Rectal smooth muscle tissue (tissue), 1 donor: ENCODE data around the gene PGC.

Experiments used
- H3K27ac ChIP-seq: one replicate; pipeline ENCODE4 v1.7.0; 2013; ENCODE audit warnings: low read depth, low read length, inconsistent platforms
- H3K27me3 ChIP-seq: one replicate; pipeline ENCODE4 v1.7.0; 2013; ENCODE audit warnings: low read length; ENCODE audit not compliant: control insufficient read depth, insufficient read depth
- H3K36me3 ChIP-seq: one replicate; pipeline ENCODE4 v1.7.0; 2013; ENCODE audit warnings: low read length; ENCODE audit not compliant: control insufficient read depth, insufficient read depth
- H3K4me1 ChIP-seq: one replicate; pipeline ENCODE4 v1.7.0; 2013; ENCODE audit warnings: low read length; ENCODE audit not compliant: control insufficient read depth, insufficient read depth
- H3K4me3 ChIP-seq: one replicate; pipeline ENCODE4 v1.7.0; 2013; ENCODE audit warnings: low read length
- H3K9ac ChIP-seq: one replicate; pipeline ENCODE4 v1.7.0; 2013; ENCODE audit warnings: low read length

PGC gene

DNA sequence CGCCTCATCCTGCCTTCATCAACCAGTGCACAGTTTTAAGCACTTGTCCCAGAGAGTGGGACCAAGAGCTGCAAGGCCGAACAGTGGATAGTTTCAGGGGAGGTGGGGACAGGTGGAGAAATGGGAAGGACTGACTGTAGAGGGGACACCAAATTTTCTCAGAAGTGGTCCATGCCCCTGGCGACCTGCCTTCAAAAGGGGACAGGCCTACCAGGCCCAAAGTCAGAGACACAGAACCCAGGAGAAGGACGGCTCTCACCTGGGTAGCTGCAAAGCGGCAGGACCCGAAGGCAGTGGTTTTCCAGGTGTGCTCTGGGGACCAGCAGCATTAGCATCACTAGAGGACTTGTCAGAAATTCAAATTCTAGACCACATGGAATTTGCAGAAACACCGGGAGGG is 17.6 kb downstream of the PGC start:
- H3K4me3 ChIP-seq = no peak overlapping the region
- H3K36me3 ChIP-seq = no peaks in the 10 kb centered on the region
- no peaks in the 10 kb centered on the region for H3K27me3 ChIP-seq
- no peak overlapping the region for H3K27ac ChIP-seq
- peaks cover 13% of the 10 kb centered on the region for H3K4me1 ChIP-seq
- H3K9ac ChIP-seq = no peak overlapping the region

DNA sequence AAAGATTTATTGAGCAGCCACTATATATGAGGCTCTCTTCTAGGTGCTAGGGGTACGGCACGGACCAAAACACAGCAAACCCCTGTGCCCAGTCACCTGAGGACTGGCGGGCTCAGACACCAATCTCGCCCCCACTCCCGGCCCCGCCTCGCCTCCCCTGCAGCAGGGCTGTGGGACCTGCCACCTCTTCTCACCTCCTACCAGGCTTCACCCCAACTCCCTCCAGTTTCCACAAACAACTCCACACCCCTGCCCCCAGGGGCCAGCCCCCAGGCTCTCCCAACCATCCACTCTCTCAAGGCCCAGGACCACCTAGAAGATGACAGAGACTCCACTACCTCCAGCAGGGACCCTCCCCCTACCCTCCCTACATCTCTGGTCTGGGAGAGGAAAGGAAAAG is 18.2 kb downstream of the PGC start:
- Histone ChIP-seq H3K4me3 (no peak overlapping the region), H3K27ac (no peak overlapping the region), H3K9ac (no peak overlapping the region), H3K27me3 (no peaks in the 10 kb centered on the region), H3K36me3 (no peaks in the 10 kb centered on the region), H3K4me1 (peaks cover 13% of the 10 kb centered on the region)

DNA sequence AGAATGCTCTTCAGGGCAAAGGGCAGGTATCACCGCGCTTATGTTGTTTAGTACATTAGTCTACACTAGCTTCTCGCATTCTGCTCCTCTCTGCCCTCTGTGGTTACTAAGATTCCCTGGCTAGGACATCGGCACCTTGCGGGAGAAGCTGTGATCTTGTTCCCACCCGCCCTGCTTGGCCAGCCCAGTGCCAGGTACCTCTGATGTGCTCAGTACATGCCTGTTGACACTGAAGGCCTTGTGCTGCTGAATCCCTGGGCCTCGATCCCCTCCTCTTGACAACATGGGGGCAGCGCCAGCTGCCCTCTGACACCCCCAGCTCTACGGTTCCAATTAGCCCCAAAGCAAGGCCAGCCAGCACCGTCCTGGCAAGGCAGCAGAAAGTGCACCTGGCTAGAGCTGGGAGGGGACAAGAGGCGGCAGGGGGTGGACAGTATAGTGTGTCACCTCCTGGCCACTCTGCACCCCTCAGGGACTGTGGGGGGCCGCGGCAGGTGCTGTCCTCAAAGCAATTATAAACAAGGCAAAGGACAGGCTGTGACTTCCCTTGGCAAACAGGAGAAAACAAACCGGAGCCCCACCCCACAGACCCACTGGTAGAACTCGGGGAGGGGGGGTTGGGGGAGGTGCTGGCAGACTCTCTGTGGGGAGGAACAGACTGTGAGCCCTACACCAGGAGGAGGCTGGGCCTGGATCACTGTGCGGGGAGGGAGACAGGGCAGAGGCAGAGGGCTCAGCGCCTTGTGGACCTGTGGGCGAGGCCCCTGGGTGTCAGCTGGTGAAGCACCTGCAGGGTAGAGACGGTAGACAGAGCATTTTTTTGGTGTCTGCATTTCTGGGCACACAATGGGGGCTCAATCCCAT is 18.9 kb downstream of the PGC start:
- no peak overlapping the region for H3K27ac ChIP-seq
- H3K4me1 ChIP-seq = peaks cover 12% of the 10 kb centered on the region
- no peak overlapping the region for H3K4me3 ChIP-seq
- no peaks in the 10 kb centered on the region for H3K27me3 ChIP-seq
- no peaks in the 10 kb centered on the region for H3K36me3 ChIP-seq
- no peak overlapping the region for H3K9ac ChIP-seq

DNA sequence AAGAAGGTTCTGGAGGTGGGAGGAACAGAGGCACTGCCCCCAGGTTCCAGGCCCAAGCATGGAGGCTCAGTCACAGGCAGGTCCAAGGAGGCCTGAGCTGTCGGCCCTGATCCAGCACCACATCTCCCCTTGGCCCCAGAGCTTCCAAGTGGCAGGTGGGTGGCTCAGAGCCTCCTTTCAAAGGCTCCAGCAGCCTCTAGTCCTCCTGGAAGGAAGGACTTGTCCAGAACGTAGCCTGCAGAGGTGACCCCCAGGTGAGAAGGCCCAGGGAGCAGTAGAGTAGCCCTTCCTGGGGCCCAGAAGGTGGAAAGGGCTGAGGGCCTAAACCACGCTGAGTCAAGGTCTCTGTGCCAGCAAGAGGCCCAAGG is 19.5 kb downstream of the PGC start:
- H3K36me3 ChIP-seq = no peaks in the 10 kb centered on the region
- no peaks in the 10 kb centered on the region for H3K27me3 ChIP-seq
- H3K9ac ChIP-seq = no peak overlapping the region
- H3K27ac ChIP-seq = no peak overlapping the region
- H3K4me3 ChIP-seq = no peak overlapping the region
- peaks cover 5% of the 10 kb centered on the region for H3K4me1 ChIP-seq

DNA sequence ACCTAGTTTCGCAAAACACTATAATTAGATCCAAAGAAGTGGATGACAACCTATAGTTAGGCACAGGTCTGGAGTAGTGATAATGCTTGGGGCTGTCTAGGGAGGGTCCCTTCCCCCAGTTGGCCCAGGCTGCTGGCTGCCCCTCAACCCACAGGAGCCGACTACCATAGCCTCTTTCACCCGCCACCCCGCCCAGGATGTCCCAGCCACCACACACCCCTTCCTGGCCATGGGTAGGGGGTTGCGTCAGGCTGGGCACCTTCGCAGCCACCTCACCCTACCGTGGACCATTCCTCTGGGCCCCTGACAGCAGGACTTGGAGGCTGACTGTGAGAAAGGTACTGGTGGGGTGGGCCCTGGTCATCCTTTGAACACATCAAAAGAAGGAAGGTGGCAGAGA is 20.3 kb downstream of the PGC start:
- H3K27me3 ChIP-seq = no peaks in the 10 kb centered on the region
- peaks cover 3% of the 10 kb centered on the region for H3K4me1 ChIP-seq
- H3K9ac ChIP-seq = no peak overlapping the region
- H3K36me3 ChIP-seq = no peaks in the 10 kb centered on the region
- H3K4me3 ChIP-seq = no peak overlapping the region
- H3K27ac ChIP-seq = no peak overlapping the region

DNA sequence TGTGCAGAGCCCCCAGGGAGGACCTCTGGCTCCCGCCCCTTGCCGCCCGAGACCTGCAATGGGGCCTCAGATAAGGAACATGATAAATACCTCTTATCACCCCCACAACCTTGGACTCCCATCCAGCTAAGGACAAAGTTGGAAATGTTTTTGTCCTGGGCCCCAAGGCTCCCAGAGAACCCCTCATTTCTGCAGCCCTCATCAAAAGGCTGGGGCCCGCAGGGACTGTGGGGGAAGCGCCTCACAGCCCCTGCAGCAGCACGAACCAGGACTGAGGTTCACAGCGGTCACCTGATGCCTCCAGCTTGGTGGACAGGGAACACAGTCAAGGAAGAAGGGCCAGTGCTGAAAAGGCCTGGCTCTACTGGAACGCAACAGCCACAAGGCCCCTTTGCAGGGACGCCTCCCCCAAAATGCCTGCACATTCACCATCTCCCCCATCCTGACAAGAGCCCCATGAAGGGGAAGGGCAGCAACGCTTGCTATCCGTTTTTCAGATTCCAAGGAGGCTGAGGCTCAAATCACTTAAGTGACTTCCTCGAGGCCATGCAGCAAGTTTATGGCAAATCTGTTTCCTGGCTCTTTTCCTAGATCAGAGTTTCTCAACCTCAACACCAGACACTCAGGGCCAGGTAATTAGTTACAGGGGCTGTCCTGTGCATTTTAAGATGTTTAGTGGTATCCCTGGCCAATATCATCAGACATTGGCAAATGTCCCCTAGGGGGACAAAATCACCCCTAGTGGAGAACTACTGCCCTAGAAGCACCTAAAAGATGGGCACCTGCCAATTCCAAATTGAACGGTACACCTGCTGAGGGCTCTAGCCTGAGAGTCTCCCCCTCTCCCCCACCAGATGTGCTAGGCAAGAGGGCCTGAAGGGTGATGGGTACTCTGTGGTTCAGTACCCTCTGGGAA is 22.4 kb downstream of the PGC start:
- Histone ChIP-seq H3K9ac (no peak overlapping the region), H3K27ac (no peak overlapping the region), H3K4me3 (no peak overlapping the region), H3K27me3 (no peaks in the 10 kb centered on the region), H3K36me3 (no peaks in the 10 kb centered on the region), H3K4me1 (no peaks in the 10 kb centered on the region)

DNA sequence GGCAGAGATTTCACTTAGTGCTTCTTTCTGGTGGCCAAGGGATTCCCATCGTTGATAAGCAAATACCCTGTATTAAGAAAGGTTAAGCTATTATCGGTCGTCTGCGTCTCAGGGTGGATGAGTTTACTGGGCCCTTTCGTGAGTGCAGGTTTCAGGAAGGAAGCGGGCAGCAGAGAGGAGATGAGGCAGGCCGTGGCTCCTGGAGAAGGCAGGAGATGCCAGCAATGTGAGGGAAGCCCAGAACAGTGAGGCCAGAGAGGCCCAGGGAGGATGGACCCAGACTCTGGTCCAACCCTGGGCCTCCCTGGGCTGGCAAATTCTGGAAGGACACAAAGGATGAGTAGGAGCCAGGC is 23.0 kb downstream of the PGC start:
- Histone ChIP-seq H3K4me1 (no peaks in the 10 kb centered on the region), H3K4me3 (no peak overlapping the region), H3K36me3 (no peaks in the 10 kb centered on the region)

DNA sequence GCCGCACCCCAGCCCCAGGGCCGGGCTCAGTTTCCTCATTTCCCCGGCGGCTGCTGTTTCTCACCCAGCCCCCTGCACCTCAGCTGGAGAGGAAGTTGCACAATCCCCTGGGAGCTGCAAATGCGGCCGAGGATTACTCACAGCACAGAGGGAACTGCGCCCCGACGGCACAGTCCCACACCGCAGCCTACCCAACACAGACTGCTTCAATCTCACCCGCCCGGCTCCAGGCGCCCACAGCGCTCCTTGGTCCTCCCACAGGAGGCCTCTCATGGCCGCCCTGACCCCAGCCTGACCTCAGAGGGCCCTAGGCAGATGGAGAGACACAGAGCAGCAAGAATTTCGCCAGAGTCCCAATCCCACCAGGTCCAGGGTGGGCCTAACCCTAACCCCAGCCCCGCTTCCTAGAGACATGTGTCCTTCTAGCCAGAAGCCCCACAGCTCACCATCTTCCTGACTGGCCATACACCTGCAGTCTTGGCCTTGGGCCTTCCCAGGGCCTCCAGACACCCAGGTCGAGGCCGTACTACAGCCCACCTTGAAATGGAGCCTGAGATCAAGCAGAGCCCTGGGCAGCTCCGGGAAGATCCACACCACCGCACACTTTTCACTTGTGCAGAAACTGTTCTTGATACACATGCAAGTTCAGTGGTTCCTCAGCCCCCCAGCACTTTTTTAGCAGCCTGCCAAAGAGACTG is 23.5 kb downstream of the PGC start:
- no peaks in the 10 kb centered on the region for H3K36me3 ChIP-seq
- H3K4me3 ChIP-seq = no peak overlapping the region
- H3K27me3 ChIP-seq = no peaks in the 10 kb centered on the region
- H3K4me1 ChIP-seq = no peaks in the 10 kb centered on the region
- H3K9ac ChIP-seq = no peak overlapping the region
- no peak overlapping the region for H3K27ac ChIP-seq

More for the DNA sequence above, 23.0 kb downstream of the PGC start:
- H3K27me3 ChIP-seq = no peaks in the 10 kb centered on the region
- no peak overlapping the region for H3K27ac ChIP-seq
- no peak overlapping the region for H3K9ac ChIP-seq

DNA sequence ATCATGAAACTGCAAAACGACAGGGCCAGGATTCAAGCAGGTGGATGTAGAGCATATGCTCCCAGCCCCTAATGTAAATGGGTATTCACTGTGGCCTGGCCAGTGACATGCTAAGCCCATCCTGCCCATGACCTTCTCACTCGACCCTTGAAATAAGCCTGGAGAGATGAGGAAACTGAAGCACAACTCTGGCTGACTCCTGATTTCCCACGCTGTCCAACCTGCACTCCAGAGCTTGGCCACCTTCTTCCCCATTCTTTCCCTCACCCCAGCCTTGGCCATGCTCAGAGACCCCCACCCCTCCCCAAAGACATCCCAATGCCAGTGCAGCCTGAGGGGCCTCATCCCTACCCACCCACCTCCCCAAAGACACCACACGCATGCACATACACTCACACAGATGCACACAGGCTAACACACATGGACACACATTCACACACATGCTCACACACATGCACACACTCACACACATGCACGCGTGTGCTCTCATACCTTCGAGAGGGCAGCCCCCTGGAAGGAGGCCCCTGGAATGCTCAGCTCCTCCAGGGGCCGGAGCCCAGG is 24.1 kb downstream of the PGC start:
- H3K27me3 ChIP-seq = no peaks in the 10 kb centered on the region
- no peaks in the 10 kb centered on the region for H3K4me1 ChIP-seq
- no peak overlapping the region for H3K9ac ChIP-seq
- H3K36me3 ChIP-seq = no peaks in the 10 kb centered on the region
- no peak overlapping the region for H3K27ac ChIP-seq
- no peak overlapping the region for H3K4me3 ChIP-seq

DNA sequence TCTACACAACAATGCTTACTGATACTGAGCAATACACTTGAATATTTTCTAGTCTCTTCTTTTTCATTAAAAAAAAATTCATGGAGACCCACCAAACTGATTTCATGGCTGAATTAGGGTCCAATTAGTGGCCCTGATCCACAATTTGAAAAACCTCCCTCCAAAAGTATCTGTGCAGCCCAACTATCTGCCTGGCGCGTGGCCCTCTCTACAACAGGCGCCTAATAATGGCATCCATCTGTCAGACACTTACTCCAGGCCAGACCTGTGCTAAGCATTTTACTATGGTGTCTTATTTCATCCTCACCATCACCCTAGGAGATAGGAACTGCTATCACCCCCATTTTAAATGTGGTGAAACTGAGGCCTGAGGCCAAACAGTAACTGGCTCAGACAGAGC is 25.8 kb downstream of the PGC start:
- Histone ChIP-seq H3K4me3 (no peak overlapping the region), H3K27me3 (no peaks in the 10 kb centered on the region), H3K27ac (no peak overlapping the region), H3K4me1 (peaks cover 12% of the 10 kb centered on the region), H3K36me3 (no peaks in the 10 kb centered on the region), H3K9ac (no peak overlapping the region)

DNA sequence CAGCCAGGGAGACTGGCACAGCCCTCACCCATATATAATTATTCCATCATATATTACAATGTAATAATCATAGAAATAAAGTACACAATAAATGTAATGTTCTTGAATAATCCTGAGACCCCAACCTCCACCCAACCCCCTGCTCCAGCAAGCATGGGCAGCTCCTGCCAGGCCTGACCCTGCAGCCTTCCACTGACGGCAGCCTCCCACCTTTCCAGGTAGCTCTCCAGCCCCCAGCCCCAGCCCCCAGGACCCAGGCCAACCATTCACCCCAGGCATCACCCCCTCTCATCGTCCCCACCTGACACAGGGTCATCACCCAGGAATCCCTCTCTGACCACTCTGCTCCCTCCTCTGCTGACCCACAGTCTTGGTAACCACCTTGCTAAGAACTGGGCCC is 26.4 kb downstream of the PGC start:
- H3K27ac ChIP-seq = no peak overlapping the region
- H3K4me1 ChIP-seq = peaks cover 14% of the 10 kb centered on the region
- H3K27me3 ChIP-seq = no peaks in the 10 kb centered on the region
- no peak overlapping the region for H3K4me3 ChIP-seq
- no peaks in the 10 kb centered on the region for H3K36me3 ChIP-seq
- H3K9ac ChIP-seq = no peak overlapping the region

DNA sequence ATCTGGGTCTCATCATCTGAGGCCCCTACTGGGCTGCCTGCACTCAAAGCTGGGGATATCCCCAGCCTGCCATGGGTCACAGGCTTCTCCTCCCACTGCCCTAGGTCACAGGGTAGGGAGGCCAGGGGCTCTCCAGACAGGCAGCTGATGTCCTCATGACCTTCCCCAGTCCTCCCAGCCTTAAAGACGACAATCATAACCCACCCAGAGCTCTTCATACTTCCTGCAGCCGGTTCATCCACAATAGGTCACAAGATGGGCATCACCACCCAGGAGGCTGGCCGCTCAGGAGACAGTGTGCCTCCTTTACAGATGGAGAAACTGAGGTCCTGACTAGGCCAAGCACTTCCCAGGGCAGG is 27.0 kb downstream of the PGC start:
- H3K27me3 ChIP-seq = no peaks in the 10 kb centered on the region
- H3K36me3 ChIP-seq = no peaks in the 10 kb centered on the region
- H3K27ac ChIP-seq = no peak overlapping the region
- no peak overlapping the region for H3K4me3 ChIP-seq
- no peak overlapping the region for H3K9ac ChIP-seq
- H3K4me1 ChIP-seq = peaks cover 14% of the 10 kb centered on the region
